ENCODE data around the gene MAPK7.

The MAPK7 gene

GRCh38 chr17:19359151-19359550, 19.1 kb upstream of the MAPK7 start:
- DNase-seq = no peak
- no peaks in the 10 kb centered on the region for H3K9me3 ChIP-seq (ENCODE audit: severe bottlenecking)
- H3K27ac ChIP-seq = no peak overlapping the region
- no peaks in the 10 kb centered on the region for H3K27me3 ChIP-seq (ENCODE audit: insufficient read depth, low read depth, severe bottlenecking)
- peaks cover 8% of the 10 kb centered on the region for H3K36me3 ChIP-seq
- no peak for TF ChIP-seq CTCF (IDR thresholded peaks at IDR 0.05; ENCODE audit: low read depth, low read length)
- H3K4me3 ChIP-seq (ENCODE audit: low read depth, low read length) = no peak overlapping the region

GRCh38 chr17:19359856-19360255, 18.4 kb upstream of the MAPK7 start:
- TF ChIP-seq CTCF (IDR thresholded peaks at IDR 0.05; ENCODE audit: low read depth, low read length) = no peak
- no peaks in the 10 kb centered on the region for H3K9me3 ChIP-seq (ENCODE audit: severe bottlenecking)
- H3K36me3 ChIP-seq = peaks cover 8% of the 10 kb centered on the region
- DNase-seq = no peak
- no peak overlapping the region for H3K27ac ChIP-seq
- H3K4me3 ChIP-seq (ENCODE audit: low read depth, low read length) = no peak overlapping the region
- H3K27me3 ChIP-seq (ENCODE audit: insufficient read depth, low read depth, severe bottlenecking) = no peaks in the 10 kb centered on the region

- H3K27me3 ChIP-seq (ENCODE audit: insufficient read depth, low read depth, severe bottlenecking) = no peaks in the 10 kb centered on the region
- no peaks in the 10 kb centered on the region for H3K9me3 ChIP-seq (ENCODE audit: severe bottlenecking)
- no peak for DNase-seq
- H3K36me3 ChIP-seq = peaks cover 8% of the 10 kb centered on the region
- no peak for TF ChIP-seq CTCF (IDR thresholded peaks at IDR 0.05; ENCODE audit: low read depth, low read length)
- H3K4me3 ChIP-seq (ENCODE audit: low read depth, low read length) = no peak overlapping the region
- no peak overlapping the region for H3K27ac ChIP-seq
These were observed 17.5 kb upstream of the MAPK7 start for GRCh38 chr17:19360772-19361171.

GRCh38 chr17:19361326-19361725, 17.0 kb upstream of the MAPK7 start:
- no peak for TF ChIP-seq CTCF (IDR thresholded peaks at IDR 0.05; ENCODE audit: low read depth, low read length)
- Histone ChIP-seq H3K27me3 (ENCODE audit: insufficient read depth, low read depth, severe bottlenecking) (no peaks in the 10 kb centered on the region), H3K4me3 (ENCODE audit: low read depth, low read length) (no peak overlapping the region), H3K27ac (no peak overlapping the region), H3K36me3 (peaks cover 8% of the 10 kb centered on the region), H3K9me3 (ENCODE audit: severe bottlenecking) (no peaks in the 10 kb centered on the region)
- no peak for DNase-seq

GRCh38 chr17:19361944-19362276, 16.4 kb upstream of the MAPK7 start:
- Histone ChIP-seq H3K9me3 (ENCODE audit: severe bottlenecking) (no peaks in the 10 kb centered on the region), H3K27ac (peak overlapping the region; percentile 86), H3K36me3 (peaks cover 4% of the 10 kb centered on the region), H3K27me3 (ENCODE audit: insufficient read depth, low read depth, severe bottlenecking) (no peaks in the 10 kb centered on the region), H3K4me3 (ENCODE audit: low read depth, low read length) (peak overlapping the region; percentile 62)
- no peak for TF ChIP-seq CTCF (IDR thresholded peaks at IDR 0.05; ENCODE audit: low read depth, low read length)
- DNase-seq = no peak

- DNase-seq = peak; percentile 91
- H3K36me3 ChIP-seq = peaks cover 3% of the 10 kb centered on the region
- peak; percentile 92 for TF ChIP-seq CTCF (IDR thresholded peaks at IDR 0.05; ENCODE audit: low read depth, low read length)
- H3K9me3 ChIP-seq (ENCODE audit: severe bottlenecking) = no peaks in the 10 kb centered on the region
- H3K4me3 ChIP-seq (ENCODE audit: low read depth, low read length) = peak within 1 kb of the TSS; percentile 62
- H3K27ac ChIP-seq = peak within 1 kb of the TSS; percentile 86
- no peaks in the 10 kb centered on the region for H3K27me3 ChIP-seq (ENCODE audit: insufficient read depth, low read depth, severe bottlenecking)
These were observed 15.8 kb upstream of the MAPK7 start, which contains the start of gene B9D1 for GRCh38 chr17:19362277-19363113. TSS of gene B9D1 (minus strand) at chr17:19362723. CDS start at chr17:19362569, 154 bp downstream.
